B cell (primary cell): ENCODE data around the gene ARHGEF19.

Experiments used
- EZH2 ChIP-seq: IDR thresholded peaks from 2 replicates; pipeline ENCODE4 v1.6.1; 2012; ENCODE audit warnings: borderline replicate concordance, low read depth, mild to moderate bottlenecking, moderate library complexity, low read length; ENCODE audit not compliant: insufficient read depth, poor library complexity, severe bottlenecking
- TF ChIP-seq, protein P1 (sequence below): fragments of 200-600 bp; IDR thresholded peaks from one replicate; pipeline ENCODE4 v1.8.0; 2022; ENCODE audit warnings: antibody characterized with exemption, mild to moderate bottlenecking

DNA sequence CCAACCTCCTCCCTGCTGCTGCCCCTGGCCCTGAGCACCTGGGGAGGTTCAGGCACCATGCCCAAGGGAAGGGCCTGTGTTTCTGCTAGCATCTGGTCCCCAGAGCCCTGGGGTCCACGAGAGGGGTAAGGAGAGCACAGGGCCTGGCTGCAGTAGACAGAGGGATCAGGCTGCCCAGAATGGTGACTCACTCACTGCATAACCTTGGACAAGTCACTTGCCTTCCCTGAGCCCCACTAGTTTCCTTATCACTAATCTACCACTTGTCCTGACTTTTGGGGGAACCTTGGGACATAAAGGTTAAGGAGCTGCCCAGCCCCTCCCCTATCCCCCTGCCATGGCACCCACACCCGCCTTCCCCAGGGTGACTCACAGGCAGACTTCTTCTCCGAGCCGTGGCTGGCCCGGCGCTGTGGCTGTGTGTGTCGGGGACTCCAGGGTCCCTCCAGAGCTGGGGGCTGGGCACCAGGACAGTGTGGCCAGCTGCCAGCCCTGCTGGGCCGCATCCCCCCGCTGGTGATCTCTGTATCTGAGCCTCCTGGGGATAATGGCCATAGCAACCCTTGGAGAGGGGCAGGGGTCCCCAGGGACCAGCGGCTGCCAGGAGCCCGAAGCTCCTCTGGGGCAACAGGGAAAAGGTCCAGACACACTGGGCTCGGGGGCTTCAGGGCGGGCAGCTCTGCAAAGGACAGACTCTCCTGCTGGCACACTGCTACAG, 4.0 kb downstream of the ARHGEF19 start:
- TF ChIP-seq, protein P1, sequence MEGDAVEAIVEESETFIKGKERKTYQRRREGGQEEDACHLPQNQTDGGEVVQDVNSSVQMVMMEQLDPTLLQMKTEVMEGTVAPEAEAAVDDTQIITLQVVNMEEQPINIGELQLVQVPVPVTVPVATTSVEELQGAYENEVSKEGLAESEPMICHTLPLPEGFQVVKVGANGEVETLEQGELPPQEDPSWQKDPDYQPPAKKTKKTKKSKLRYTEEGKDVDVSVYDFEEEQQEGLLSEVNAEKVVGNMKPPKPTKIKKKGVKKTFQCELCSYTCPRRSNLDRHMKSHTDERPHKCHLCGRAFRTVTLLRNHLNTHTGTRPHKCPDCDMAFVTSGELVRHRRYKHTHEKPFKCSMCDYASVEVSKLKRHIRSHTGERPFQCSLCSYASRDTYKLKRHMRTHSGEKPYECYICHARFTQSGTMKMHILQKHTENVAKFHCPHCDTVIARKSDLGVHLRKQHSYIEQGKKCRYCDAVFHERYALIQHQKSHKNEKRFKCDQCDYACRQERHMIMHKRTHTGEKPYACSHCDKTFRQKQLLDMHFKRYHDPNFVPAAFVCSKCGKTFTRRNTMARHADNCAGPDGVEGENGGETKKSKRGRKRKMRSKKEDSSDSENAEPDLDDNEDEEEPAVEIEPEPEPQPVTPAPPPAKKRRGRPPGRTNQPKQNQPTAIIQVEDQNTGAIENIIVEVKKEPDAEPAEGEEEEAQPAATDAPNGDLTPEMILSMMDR: no peak
- no peak for TF ChIP-seq EZH2
